22Rv1 (cell line): ENCODE results near the gene GRWD1.

ENCODE experiments used
- CTCF ChIP-seq: fragments of 450-650 bp; IDR thresholded peaks from 2 replicates; pipeline ENCODE4 v1.5.1; 2017; ENCODE audit warnings: mild to moderate bottlenecking
- ZFX ChIP-seq: fragments of 450-650 bp; IDR thresholded peaks from 2 replicates; pipeline ENCODE4 v1.6.1; 2017; ENCODE audit warnings: antibody characterized with exemption, borderline replicate concordance

- no peak for TF ChIP-seq CTCF
- no peak for TF ChIP-seq ZFX
These were observed 21.0 kb downstream of the GRWD1 start for GRCh38 chr19:48466561-48467325.
